ENCODE results near the gene CDKN2AIPNL. TPM values are rescaled to one million over a fixed set of nuclear protein-coding genes. Genes with fewer than 3 reads are reported as not detected.

The CDKN2AIPNL gene
- total and polyA plus RNA-seq, 2 of the 4 experiments (the other 2 are of a cell fraction) = 14.0 to 18.1 TPM

GRCh38 chr5:134371834-134372340 is 39.8 kb downstream of the CDKN2AIPNL start:
- Histone ChIP-seq H3K9me3 (ENCODE audit: control insufficient read depth, insufficient read depth, low read length) (no peaks in the 10 kb centered on the region), H3K4me1 (ENCODE audit: control insufficient read depth, insufficient read depth, low read length) (no peaks in the 10 kb centered on the region), H3K14ac (replicated peaks; ENCODE audit: low read depth, low read length) (peak overlapping the region; percentile 73), H2BK15ac (ENCODE audit: low read depth, low read length) (no peak overlapping the region), H2AFZ (replicated peaks; ENCODE audit: low read length, poor library complexity) (peak overlapping the region; percentile 95), H3K27me3 (ENCODE audit: control insufficient read depth, insufficient read depth, low read length) (no peaks in the 10 kb centered on the region), H2AK5ac (ENCODE audit: low read depth, low read length) (peak overlapping the region; percentile 56), H4K91ac (ENCODE audit: insufficient read depth, low read depth, low read length) (peak overlapping the region; percentile 69), H3K4me2 (ENCODE audit: low read depth, low read length) (peak overlapping the region; percentile 99), H2BK5ac (ENCODE audit: low read depth, low read length, poor library complexity, severe bottlenecking) (peak overlapping the region; percentile 84), H3K4me3 (ENCODE audit: insufficient read depth, low read depth, low read length) (peak overlapping the region; percentile 93), H3K23ac (ENCODE audit: low read depth, low read length) (peak overlapping the region; percentile 69; the same call in 1 of the 2 replicates), H3K79me1 (ENCODE audit: low read depth in 1 of 2, low read length in 2 of 2) (peaks cover 15 to 36% of the 10 kb centered on the region in 2 experiments), H4K5ac (ENCODE audit: low read depth, low read length) (peak overlapping the region; percentile 28; the same call in 1 of the 2 replicates), H3K18ac (ENCODE audit: low read depth, low read length) (peak overlapping the region; percentile 54; the same call in 1 of the 2 replicates), H3K4ac (ENCODE audit: low read depth, low read length) (peak overlapping the region; percentile 61), H3K9ac (ENCODE audit: low read depth, low read length) (peak overlapping the region; percentile 94), H3K56ac (ENCODE audit: extremely low read depth, insufficient read depth, low read length) (peak overlapping the region; percentile 77), H3K36me3 (ENCODE audit: control insufficient read depth, insufficient read depth, low read length) (peaks cover 6% of the 10 kb centered on the region; the same call in 1 of the 2 replicates), H2AK9ac (replicated peaks; ENCODE audit: low read depth, low read length, poor library complexity) (peak overlapping the region; percentile 98), H2BK120ac (ENCODE audit: low read depth, low read length) (0 out of 2 replicates have a peak overlapping the region, but pooled peaks have one; percentile 24), H2BK20ac (ENCODE audit: low read depth, low read length) (no peak overlapping the region), H3K9me1 (ENCODE audit: insufficient read depth, low read length) (peaks cover 4% of the 10 kb centered on the region; the same call in 1 of the 2 replicates), H4K8ac (ENCODE audit: low read depth in 2 of 2, low read length in 2 of 2) (peak overlapping the region; percentile 37 to 82; a peak in 3 of 4 replicates), H4K20me1 (ENCODE audit: insufficient read depth, low read length) (peaks cover 36% of the 10 kb centered on the region), H3K27ac (ENCODE audit: insufficient read depth, low read length) (peak overlapping the region; percentile 92)
- in situ Hi-C loops (cut with MboI; ENCODE audit: low sequenced_read_pairs) (no loop called here), intact Hi-C loops (cut with micrococcal nuclease) (loop anchor here (1.0 kb wide), 2 partner anchors 155 to 205 kb away; no protein-coding TSS in a partner anchor), dilution Hi-C loops (cut with HindIII; ENCODE audit: low sequenced_read_pairs, unreplicated experiment) (no loop called here)
- ATAC-seq (ENCODE audit: low read depth) = peak; percentile 19
- 3% methylated on average over 13 of the region's 29 CpGs; no CpG with 5 or more reads in 1 of the 2 experiments for WGBS, 2 experiments (ENCODE audit: extremely low coverage in 2 of 2, insufficient read length in 1 of 2)
- ChIA-PET CTCF (interaction anchor here (1.7 kb wide), 1 partner anchor 215 kb away, joined by 10 read pairs; no protein-coding TSS in a partner anchor), POLR2A (ENCODE audit: unreplicated experiment) (interaction anchor here (0.6 to 1.0 kb wide), 2 partner anchors 153 to 1066 kb away, joined by 3 to 5 read pairs; partner anchors contain the start of gene JADE2)
- no TSS peak for BruUV-seq (replicated peaks)
- DNase-seq = peak; percentile 26
- TF ChIP-seq RCOR1 (IDR thresholded peaks at IDR 0.05; ENCODE audit: insufficient replicate concordance, low read length) = no peak
- peak; percentile 23; the same call in 1 of the 2 replicates for TF ChIP-seq MAZ (IDR thresholded peaks at IDR 0.05; ENCODE audit: borderline replicate concordance, low read depth, low read length)
